Stomach (tissue), 9 donors: ENCODE results near the gene PCDH8. TPM values are rescaled to one million over a fixed set of nuclear protein-coding genes. Genes with fewer than 3 reads are reported as not detected.

Experiments
- DNase-seq, 2 donors: peaks; one replicate each; pipeline versions ENCODE4 v3.0.0 to v3.0.0-alpha.2; 2013 to 2019
- H3K27ac ChIP-seq, 5 donors: fragments of 200-600 bp in 4 of 5; sonication (generic) in 4 of 5; one replicate each; pipeline ENCODE4 v1.5.1; 2013 to 2019; ENCODE audit warnings: mild to moderate bottlenecking in 1 of 5, moderate library complexity in 1 of 5
- H3K27me3 ChIP-seq, 3 donors: fragments of 200-600 bp; sonication (generic); one replicate each; pipeline ENCODE4 v1.5.1; 2017 to 2019; ENCODE audit warnings: mixed run types in 1 of 3
- H3K36me3 ChIP-seq, 4 donors: fragments of 200-600 bp; sonication (generic); 1 replicate in 3 of 4; 2 replicates in 1 of 4; pipeline ENCODE4 v1.5.1; 2016 to 2019
- H3K4me1 ChIP-seq, 4 donors: fragments of 200-600 bp; sonication (generic); one replicate each; pipeline ENCODE4 v1.5.1; 2016 to 2019
- H3K4me3 ChIP-seq, 4 donors: fragments of 200-600 bp; sonication (generic) in 3 of 4; one replicate each; pipeline ENCODE4 v1.5.1; 2016 to 2019; ENCODE audit warnings: mild to moderate bottlenecking in 1 of 4
- H3K9me3 ChIP-seq, 4 donors: fragments of 200-600 bp; sonication (generic); one replicate each; pipeline ENCODE4 v1.5.1; 2016 to 2019
- EP300 ChIP-seq: sonication (generic); formaldehyde crosslinking; IDR thresholded peaks from one replicate; pipeline ENCODE4 v1.6.1; 2017; ENCODE audit warnings: antibody characterized with exemption
- POLR2A ChIP-seq, 4 donors: fragments of 450-650 bp; IDR thresholded peaks; one replicate each; pipeline ENCODE4 v1.6.1; 2016; ENCODE audit warnings: antibody characterized with exemption in 4 of 4, control low read depth in 2 of 4, mild to moderate bottlenecking in 1 of 4, moderate library complexity in 1 of 4
- POLR2AphosphoS5 ChIP-seq, 3 donors: sonication (generic); formaldehyde crosslinking; IDR thresholded peaks; one replicate each; pipeline ENCODE4 v1.6.1; 2016; ENCODE audit warnings: antibody characterized with exemption in 3 of 3
- WGBS, 5 donors: extraction: QIAGEN DNeasy Blood & Tissue Kit in 3 of 5; methylation state at CpG; one replicate each; pipeline versions ENCODE4 v1.1.5 to v1.1.7; 2013 to 2018; 5-methylcytosine and 5-hydroxymethylcytosine counted together
- intact Hi-C: fragments of 100-400 bp; cut with DNase I; formaldehyde crosslinking; loops from one replicate; pipeline ENCODE4 v1.15.1; 2023; ENCODE audit warnings: low total_unique reads
- polyA plus RNA-seq, 3 donors: library from polyadenylated mRNA; stranded (reverse); fragments of 200-250 nt; gene quantifications; one replicate each; pipeline ENCODE4 v1.2.3, GENCODE V29; 2013
- total RNA-seq, 5 donors: library from RNA; depleted of rRNA; stranded (reverse); fragments of >200 nt; gene quantifications; one replicate each; pipeline versions ENCODE4 v1.1.0 to v1.2.3, GENCODE V29; 2014 to 2016
- TF ChIP-seq, protein P1 (sequence below), 7 experiments: fragments of 450-650 bp in 4 of 7; fragments of 200-600 bp in 3 of 7; sonication (generic) in 3 of 7; IDR thresholded peaks; one replicate each; pipeline ENCODE4 v1.5.1; 2016 to 2019; ENCODE audit warnings: antibody characterized with exemption in 7 of 7, control low read depth in 2 of 7, mild to moderate bottlenecking in 1 of 7
- donor health status: healthy with polysubstance abuse.
- donor health status: Bipolar disorder and iron deficiency.
- donor health status: healthy.

PCDH8 gene
- total and polyA plus RNA-seq, 8 donors = 0.15 to 0.23 (median 0.19) TPM; not detected in 4

DNA sequence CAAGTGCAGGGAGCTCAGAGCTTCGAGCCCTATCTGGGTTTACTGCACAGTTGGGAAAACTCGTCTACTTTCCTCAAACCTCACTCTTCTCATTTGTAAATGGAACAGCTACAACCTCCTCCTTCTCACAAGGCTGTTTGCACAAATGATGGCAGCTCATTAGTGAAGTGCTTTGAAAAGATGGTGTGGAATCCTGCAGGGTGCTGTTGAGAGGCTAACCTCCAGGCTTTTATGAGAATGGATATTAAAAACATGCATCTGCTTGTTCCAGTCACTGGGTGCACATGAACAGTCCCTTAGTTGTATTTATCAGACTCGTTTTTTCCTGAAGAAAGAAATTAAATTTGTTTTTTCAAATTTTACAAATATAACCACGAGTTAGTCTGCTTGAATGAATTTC lies 36.6 kb downstream of the PCDH8 start:
- WGBS, 5 donors = 59 to 72% (median 67%) methylated on average over 4 of the region's 4 CpGs
- TF ChIP-seq, protein P1, sequence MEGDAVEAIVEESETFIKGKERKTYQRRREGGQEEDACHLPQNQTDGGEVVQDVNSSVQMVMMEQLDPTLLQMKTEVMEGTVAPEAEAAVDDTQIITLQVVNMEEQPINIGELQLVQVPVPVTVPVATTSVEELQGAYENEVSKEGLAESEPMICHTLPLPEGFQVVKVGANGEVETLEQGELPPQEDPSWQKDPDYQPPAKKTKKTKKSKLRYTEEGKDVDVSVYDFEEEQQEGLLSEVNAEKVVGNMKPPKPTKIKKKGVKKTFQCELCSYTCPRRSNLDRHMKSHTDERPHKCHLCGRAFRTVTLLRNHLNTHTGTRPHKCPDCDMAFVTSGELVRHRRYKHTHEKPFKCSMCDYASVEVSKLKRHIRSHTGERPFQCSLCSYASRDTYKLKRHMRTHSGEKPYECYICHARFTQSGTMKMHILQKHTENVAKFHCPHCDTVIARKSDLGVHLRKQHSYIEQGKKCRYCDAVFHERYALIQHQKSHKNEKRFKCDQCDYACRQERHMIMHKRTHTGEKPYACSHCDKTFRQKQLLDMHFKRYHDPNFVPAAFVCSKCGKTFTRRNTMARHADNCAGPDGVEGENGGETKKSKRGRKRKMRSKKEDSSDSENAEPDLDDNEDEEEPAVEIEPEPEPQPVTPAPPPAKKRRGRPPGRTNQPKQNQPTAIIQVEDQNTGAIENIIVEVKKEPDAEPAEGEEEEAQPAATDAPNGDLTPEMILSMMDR (IDR thresholded peaks at IDR 0.05) = no peak
- TF ChIP-seq POLR2A (IDR thresholded peaks at IDR 0.05) = no peak
- Histone ChIP-seq H3K27me3 (peaks cover 0 to 5% (median 0%) of the 10 kb centered on the region in 3 donors), H3K36me3 (no peaks in the 10 kb centered on the region), H3K27ac (no peak overlapping the region), H3K9me3 (peaks cover 0 to 3% (median 0%) of the 10 kb centered on the region in 4 donors), H3K4me1 (peaks cover 0 to 9% (median 3%) of the 10 kb centered on the region in 4 donors), H3K4me3 (no peak overlapping the region)
- DNase-seq = no peak
- intact Hi-C loops = no loop called here

DNA sequence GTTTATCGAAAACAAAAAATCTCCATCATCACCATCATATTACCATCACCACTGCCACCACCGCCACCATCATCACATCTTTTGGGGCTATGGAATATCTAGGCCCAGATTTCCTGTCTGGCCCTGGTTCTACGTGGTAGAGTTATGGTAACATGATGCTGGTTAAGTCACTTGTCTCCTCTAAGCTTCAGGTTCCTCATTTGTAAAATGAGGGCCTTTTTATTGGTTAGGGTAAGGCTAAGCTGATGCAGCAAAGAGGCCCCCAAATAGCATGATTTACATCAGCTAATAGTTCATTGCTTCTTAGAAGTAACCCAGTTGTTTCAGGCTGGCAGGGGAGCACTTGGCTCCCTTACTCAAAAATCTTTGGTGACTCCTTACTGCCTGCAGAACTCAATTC lies 37.9 kb downstream of the PCDH8 start:
- no peaks in the 10 kb centered on the region for H3K36me3 ChIP-seq
- H3K27ac ChIP-seq = no peak overlapping the region
- H3K4me1 ChIP-seq = peaks cover 0 to 9% (median 3%) of the 10 kb centered on the region in 4 donors
- peaks cover 0 to 6% (median 0%) of the 10 kb centered on the region in 3 donors for H3K27me3 ChIP-seq
- H3K4me3 ChIP-seq = no peak overlapping the region
- H3K9me3 ChIP-seq = peaks cover 0 to 3% (median 0%) of the 10 kb centered on the region in 4 donors
- no peak for DNase-seq
- WGBS, 5 donors = 74 to 87% (median 81%) methylated on average over 3 of the region's 3 CpGs
- no peak for TF ChIP-seq POLR2A (IDR thresholded peaks at IDR 0.05)
- no peak for TF ChIP-seq EP300
- TF ChIP-seq POLR2AphosphoS5 (IDR thresholded peaks at IDR 0.05) = no peak
- TF ChIP-seq, protein P1 (IDR thresholded peaks at IDR 0.05) = no peak
- intact Hi-C loops = no loop called here

DNA sequence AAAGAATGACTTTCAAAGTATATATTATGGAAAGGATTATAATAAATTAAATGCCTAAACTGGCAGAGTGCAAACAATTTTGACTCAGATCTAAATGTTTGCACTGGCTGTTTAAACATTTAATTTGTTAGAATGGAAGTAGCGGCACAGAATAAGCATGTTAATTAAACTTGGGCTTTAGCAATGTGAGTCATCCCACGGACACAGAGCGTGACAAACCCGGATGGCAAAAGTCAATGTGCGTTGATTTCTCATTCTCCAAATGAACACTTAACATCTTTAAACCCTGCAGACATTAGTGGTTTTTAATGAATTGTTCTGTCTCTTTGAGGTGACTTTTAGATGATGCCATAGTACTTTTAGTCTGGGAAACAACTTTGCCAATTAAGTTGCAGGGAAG lies 38.4 kb downstream of the PCDH8 start:
- intact Hi-C loops = no loop called here
- Histone ChIP-seq H3K27me3 (peaks cover 0 to 11% (median 0%) of the 10 kb centered on the region in 3 donors), H3K9me3 (no peaks in the 10 kb centered on the region), H3K4me3 (no peak overlapping the region), H3K27ac (no peak overlapping the region), H3K4me1 (peaks cover 0 to 9% (median 3%) of the 10 kb centered on the region in 4 donors), H3K36me3 (no peaks in the 10 kb centered on the region)
- TF ChIP-seq EP300 = no peak
- no peak for TF ChIP-seq POLR2A (IDR thresholded peaks at IDR 0.05)
- TF ChIP-seq POLR2AphosphoS5 (IDR thresholded peaks at IDR 0.05) = no peak
- TF ChIP-seq, protein P1 (IDR thresholded peaks at IDR 0.05) = no peak
- 19 to 42% (median 34%) methylated on average over 5 of the region's 5 CpGs for WGBS, 5 donors
- no peak for DNase-seq

DNA sequence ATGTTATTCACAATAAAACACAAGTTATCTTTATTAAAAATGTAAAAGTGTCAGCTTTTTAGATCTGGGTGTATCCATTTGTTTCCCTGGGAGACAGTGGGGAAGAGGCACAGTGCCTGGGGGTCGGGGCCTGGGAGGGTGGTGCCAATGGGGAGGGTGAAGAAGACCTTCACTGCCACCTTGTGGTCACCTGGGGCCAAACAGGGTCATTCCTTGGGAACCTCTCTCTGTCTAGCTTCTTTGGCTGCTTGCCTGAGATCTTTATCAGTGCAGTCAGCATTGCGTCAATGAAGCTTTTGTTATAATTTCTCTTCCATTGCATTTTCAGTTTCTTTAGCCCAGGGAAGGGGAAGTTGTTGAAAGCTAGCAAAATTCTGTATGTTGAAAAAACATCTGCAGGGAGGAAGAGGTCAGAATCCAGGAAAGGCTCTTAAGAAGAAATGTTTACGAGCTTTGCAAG lies 39.1 kb downstream of the PCDH8 start:
- 9 to 12% (median 10%) methylated on average over 3 of the region's 3 CpGs for WGBS, 5 donors
- H3K4me1 ChIP-seq = peaks cover 0 to 9% (median 3%) of the 10 kb centered on the region in 4 donors
- H3K9me3 ChIP-seq = no peaks in the 10 kb centered on the region
- TF ChIP-seq POLR2A (IDR thresholded peaks at IDR 0.05) (no peak), EP300 (no peak)
- TF ChIP-seq, protein P1 (IDR thresholded peaks at IDR 0.05) = peak in 2 of 7 experiments; percentile 13 to 30
- H3K27ac ChIP-seq = no peak overlapping the region
- intact Hi-C loops = no loop called here
- no peaks in the 10 kb centered on the region for H3K36me3 ChIP-seq
- peak; percentile 28 to 81 for DNase-seq
- peaks cover 0 to 14% (median 0%) of the 10 kb centered on the region in 3 donors for H3K27me3 ChIP-seq
- H3K4me3 ChIP-seq = no peak overlapping the region
